ENCODE data around the gene CRYBG2. TPM values are rescaled to one million over a fixed set of nuclear protein-coding genes. Genes with fewer than 3 reads are reported as not detected.
"Not testable (repeated sequence)": the region's sequence is repeated elsewhere in the genome, so short reads cannot be mapped to it uniquely, and the experiment has no call there.

The CRYBG2 gene
- total RNA-seq, 1 donor from 2014 or later = 0.27 TPM

- Mint-ChIP-seq H3K27ac (no peak overlapping the region), H3K4me1 (no peaks in the 10 kb centered on the region), H3K36me3 (ENCODE audit: low read depth) (no peaks in the 10 kb centered on the region), H3K27me3 (peaks cover 19% of the 10 kb centered on the region), H3K9me3 (no peaks in the 10 kb centered on the region), H3K4me3 (no peak overlapping the region)
- no peak for DNase-seq
- ChIA-PET POLR2A (no interaction called here), CTCF (interaction anchor here (1.0 kb wide), 1 partner anchor 287 kb away, joined by 3 read pairs; no protein-coding TSS in a partner anchor)
- intact Hi-C loops (cut with micrococcal nuclease) = loop anchor here (1.0 kb wide), 1 partner anchor 116 kb away; no protein-coding TSS in a partner anchor
- ATAC-seq (ENCODE audit: low read depth) = peak; percentile 28
- TF ChIP-seq CTCF (IDR thresholded peaks at IDR 0.05) = no peak
Observed at GRCh38 chr1:26391450-26391849, 37.5 kb upstream of the CRYBG2 start.

GRCh38 chr1:26389604-26390247 lies 35.8 kb upstream of the CRYBG2 start:
- CTCF ChIA-PET = no interaction called here

GRCh38 chr1:26388791-26389445 lies 35.0 kb upstream of the CRYBG2 start:
- DNase-seq (no peak), ATAC-seq (ENCODE audit: low read depth) (no peak)
- POLR2A ChIA-PET = no interaction called here
- no peak for TF ChIP-seq CTCF (IDR thresholded peaks at IDR 0.05)
- no peak overlapping the region for H3K27ac Mint-ChIP-seq
- H3K4me1 Mint-ChIP-seq = no peaks in the 10 kb centered on the region
- H3K36me3 Mint-ChIP-seq (ENCODE audit: low read depth) = no peaks in the 10 kb centered on the region
- intact Hi-C loops (cut with micrococcal nuclease) = no loop called here
- no peak overlapping the region for H3K4me3 Mint-ChIP-seq
- H3K27me3 Mint-ChIP-seq = peaks cover 26% of the 10 kb centered on the region
- CTCF ChIA-PET = no interaction called here
- no peaks in the 10 kb centered on the region for H3K9me3 Mint-ChIP-seq

More at GRCh38 chr1:26389604-26390247, 35.8 kb upstream of the CRYBG2 start:
- intact Hi-C loops (cut with micrococcal nuclease) = no loop called here
- no peaks in the 10 kb centered on the region for H3K9me3 Mint-ChIP-seq
- H3K27me3 Mint-ChIP-seq = peaks cover 23% of the 10 kb centered on the region
- no peak for TF ChIP-seq CTCF (IDR thresholded peaks at IDR 0.05)
- no peak for DNase-seq
- H3K4me3 Mint-ChIP-seq = no peak overlapping the region
- POLR2A ChIA-PET = no interaction called here
- H3K4me1 Mint-ChIP-seq = no peaks in the 10 kb centered on the region
- no peaks in the 10 kb centered on the region for H3K36me3 Mint-ChIP-seq (ENCODE audit: low read depth)
- H3K27ac Mint-ChIP-seq = no peak overlapping the region
- no peak for ATAC-seq (ENCODE audit: low read depth)

- H3K4me1 Mint-ChIP-seq = no peaks in the 10 kb centered on the region
- TF ChIP-seq CTCF (IDR thresholded peaks at IDR 0.05) = no peak
- ATAC-seq (ENCODE audit: low read depth) (no peak), DNase-seq (no peak)
- intact Hi-C loops (cut with micrococcal nuclease) = no loop called here
- ChIA-PET CTCF (no interaction called here), POLR2A (no interaction called here)
- no peaks in the 10 kb centered on the region for H3K36me3 Mint-ChIP-seq (ENCODE audit: low read depth)
- peaks cover 16% of the 10 kb centered on the region for H3K27me3 Mint-ChIP-seq
- no peak overlapping the region for H3K4me3 Mint-ChIP-seq
- H3K27ac Mint-ChIP-seq = no peak overlapping the region
- no peaks in the 10 kb centered on the region for H3K9me3 Mint-ChIP-seq
Observed at GRCh38 chr1:26387447-26387846, 33.5 kb upstream of the CRYBG2 start.

GRCh38 chr1:26385063-26385462 lies 31.1 kb upstream of the CRYBG2 start:
- CTCF ChIA-PET; H3K9me3 Mint-ChIP-seq; H3K27me3 Mint-ChIP-seq; DNase-seq; intact Hi-C loops (cut with micrococcal nuclease); ATAC-seq (ENCODE audit: low read depth); H3K27ac Mint-ChIP-seq; POLR2A ChIA-PET; H3K36me3 Mint-ChIP-seq (ENCODE audit: low read depth); H3K4me1 Mint-ChIP-seq; H3K4me3 Mint-ChIP-seq: not testable (repeated sequence)

Measured in activated B cell treated with CpG ODN at 0.5 μM for 24 hours (primary cell).